ENCODE results near the gene CADPS2.

- TF ChIP-seq, protein P1, sequence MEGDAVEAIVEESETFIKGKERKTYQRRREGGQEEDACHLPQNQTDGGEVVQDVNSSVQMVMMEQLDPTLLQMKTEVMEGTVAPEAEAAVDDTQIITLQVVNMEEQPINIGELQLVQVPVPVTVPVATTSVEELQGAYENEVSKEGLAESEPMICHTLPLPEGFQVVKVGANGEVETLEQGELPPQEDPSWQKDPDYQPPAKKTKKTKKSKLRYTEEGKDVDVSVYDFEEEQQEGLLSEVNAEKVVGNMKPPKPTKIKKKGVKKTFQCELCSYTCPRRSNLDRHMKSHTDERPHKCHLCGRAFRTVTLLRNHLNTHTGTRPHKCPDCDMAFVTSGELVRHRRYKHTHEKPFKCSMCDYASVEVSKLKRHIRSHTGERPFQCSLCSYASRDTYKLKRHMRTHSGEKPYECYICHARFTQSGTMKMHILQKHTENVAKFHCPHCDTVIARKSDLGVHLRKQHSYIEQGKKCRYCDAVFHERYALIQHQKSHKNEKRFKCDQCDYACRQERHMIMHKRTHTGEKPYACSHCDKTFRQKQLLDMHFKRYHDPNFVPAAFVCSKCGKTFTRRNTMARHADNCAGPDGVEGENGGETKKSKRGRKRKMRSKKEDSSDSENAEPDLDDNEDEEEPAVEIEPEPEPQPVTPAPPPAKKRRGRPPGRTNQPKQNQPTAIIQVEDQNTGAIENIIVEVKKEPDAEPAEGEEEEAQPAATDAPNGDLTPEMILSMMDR (IDR thresholded peaks at IDR 0.05), result no peak
- no peak for TF ChIP-seq POLR2A (IDR thresholded peaks at IDR 0.05)
Observed at GRCh38 chr7:122430710-122431109, 455.6 kb downstream of the CADPS2 start.
